GM21576 (cell line): Measurements from ENCODE around the gene PPIL3.

ENCODE experiments used
- ATAC-seq: cut with Tn5 transposase; IDR thresholded peaks from one replicate; pipeline ENCODE4 v1.9.1; 2021; ENCODE audit warnings: mild to moderate bottlenecking, moderate library complexity; ENCODE audit not compliant: unreplicated experiment

The PPIL3 gene

GRCh38 chr2:200861617-200862155 lies 27.2 kb downstream of the PPIL3 start:
- ATAC-seq: no peak

- no peak for ATAC-seq
These were observed 28.6 kb downstream of the PPIL3 start for GRCh38 chr2:200860092-200860795.

GRCh38 chr2:200856806-200857205 lies 32.1 kb downstream of the PPIL3 start:
- ATAC-seq: no peak

- no peak for ATAC-seq
These were observed 36.3 kb downstream of the PPIL3 start for GRCh38 chr2:200852605-200853004.

DNA sequence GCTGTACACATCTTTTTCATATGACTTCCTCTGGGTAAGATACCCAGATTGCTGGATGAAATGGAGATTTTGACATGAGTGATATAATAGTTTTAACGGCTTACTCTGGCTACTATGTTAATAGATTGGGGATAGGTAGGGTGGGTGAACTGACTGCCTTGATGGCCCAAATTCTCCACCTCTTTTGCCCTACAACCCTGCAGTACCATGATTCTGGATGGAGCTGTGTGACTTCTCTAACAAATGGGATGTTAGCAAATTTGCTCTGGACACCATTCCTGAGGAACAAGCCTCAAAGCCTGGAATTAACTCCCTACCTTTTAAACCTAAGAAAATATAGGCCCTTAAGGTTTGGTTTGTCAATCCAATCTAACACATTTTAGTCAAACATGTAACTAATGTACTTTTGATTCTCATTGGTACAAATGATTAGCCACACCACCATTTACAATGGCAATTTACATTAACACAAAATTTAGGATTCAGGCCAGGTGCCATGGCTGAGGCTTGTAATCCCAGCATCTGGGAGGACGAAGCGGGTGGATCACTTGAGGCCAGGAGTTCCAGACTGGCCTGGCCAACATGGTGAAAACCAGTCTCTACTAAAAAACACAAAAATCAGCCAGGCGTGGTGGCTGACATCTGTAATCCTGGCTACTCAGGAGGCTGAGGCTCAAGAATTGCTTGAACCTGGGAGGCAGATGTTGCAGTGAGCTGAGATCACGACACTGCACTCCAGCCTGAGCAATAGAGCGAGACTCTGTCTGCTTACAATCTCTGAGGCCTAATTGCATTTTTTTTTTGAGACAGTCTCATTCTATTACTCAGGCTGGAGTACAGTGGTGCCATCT lies 37.3 kb downstream of the PPIL3 start:
- ATAC-seq: no peak

DNA sequence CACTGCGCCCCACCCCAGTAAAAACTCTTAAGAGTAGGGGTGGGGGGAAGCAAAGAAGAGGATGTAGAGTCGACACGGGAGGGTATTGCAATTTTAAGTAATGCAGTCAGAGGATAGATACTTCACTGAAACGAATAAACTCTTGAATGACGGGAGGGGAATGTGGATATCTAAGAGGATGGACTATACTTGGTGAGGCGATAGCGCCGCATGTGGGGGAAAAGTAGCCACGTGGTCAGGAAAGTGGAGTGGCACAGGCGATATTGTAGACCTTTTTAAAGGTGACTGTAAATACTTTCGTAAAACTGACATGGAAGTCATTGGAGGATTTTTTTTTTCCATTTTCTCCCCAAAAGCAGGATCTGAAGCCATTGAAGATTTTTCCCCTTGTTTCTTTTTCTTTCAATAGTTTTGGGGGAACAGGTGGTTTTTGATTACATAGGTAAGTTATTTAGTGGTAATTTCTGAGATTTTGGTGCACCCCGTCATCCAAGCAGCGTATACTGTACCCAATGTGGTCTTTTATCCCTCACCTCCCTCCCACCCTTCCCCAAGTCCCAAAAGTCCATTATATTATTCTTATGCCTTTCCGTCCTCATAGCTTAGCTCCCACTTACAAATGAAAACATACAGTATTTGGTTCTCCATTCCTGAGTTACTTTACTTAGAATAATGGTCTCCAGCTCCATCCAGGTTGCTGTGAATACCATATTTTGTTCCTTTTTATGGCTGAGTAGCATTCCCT lies 38.2 kb downstream of the PPIL3 start:
- no peak for ATAC-seq

- ATAC-seq: no peak
These were observed 40.9 kb downstream of the PPIL3 start for GRCh38 chr2:200847939-200848338.

GRCh38 chr2:200847269-200847668 lies 41.6 kb downstream of the PPIL3 start:
- no peak for ATAC-seq

DNA sequence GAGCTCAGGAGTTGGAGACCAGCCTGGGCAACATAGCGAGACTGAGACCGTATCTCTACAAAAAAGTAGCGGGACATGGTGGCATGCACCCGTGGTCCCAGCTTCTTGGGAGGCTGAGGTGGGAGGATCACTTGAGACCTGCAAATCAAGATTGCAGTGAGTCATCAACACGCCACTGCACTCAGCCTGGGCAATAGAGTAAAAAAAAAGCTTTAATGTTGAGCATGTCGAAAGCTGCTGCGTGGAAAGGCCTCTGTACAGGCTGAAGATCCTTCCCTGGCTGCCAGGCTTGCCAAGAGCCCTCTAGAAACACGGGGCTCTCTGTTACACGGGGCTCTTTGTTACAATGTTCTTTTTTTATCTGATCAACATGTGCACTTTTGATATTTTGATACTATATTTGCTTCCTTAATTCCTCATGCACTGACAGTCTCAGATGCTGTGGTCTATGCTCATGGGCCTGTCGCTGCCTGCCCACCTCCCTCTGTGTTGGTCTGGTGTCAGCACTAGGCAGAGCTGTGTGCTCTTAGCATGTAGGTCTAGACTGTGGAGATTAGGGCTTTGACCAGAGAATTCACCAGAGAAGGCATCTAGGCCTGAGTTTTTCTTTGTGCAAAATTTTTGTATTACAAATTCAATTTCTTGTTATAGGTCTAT lies 43.1 kb downstream of the PPIL3 start:
- ATAC-seq: no peak

DNA sequence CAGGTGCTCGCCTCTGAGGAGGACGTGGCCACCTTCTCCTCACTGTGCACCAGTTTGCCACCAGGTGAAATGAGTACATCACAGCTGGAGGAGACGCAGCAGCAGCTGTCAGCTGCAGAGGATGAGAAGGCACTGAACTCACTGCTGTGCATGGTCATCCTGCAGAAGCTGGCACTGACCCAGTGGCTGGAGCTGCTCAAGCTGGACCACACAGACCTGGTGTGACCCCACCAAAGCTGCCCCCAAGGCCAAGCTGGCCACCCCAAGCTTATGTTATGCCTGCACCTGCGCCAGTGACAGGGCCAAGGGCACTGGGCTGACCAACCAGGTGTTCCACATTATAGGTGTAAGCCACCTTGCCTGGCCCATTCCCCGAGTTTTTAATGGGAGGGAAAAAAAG lies 43.7 kb downstream of the PPIL3 start:
- no peak for ATAC-seq

GRCh38 chr2:200843993-200844948 lies 44.6 kb downstream of the PPIL3 start:
- ATAC-seq: no peak

DNA sequence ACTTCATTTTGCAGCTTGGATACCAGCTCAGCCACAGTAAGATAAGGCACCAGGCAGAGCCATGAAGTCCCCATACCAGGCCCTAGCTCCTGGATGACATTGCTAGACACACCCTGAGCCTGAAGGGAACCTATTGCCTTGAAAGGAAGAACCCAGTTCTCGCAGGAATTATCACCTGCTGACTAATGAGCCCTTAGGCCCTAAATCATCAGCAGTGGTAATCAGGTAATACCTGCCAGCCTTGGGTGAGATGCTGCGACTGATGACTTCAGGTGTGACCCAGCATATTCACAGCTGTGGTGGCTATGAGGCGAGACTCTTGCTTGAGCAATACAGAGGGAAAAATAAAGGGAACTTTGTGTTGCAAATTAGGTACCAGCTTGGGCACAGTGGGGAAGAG lies 49.4 kb downstream of the PPIL3 start:
- ATAC-seq: no peak

- ATAC-seq: no peak
These were observed 54.2 kb downstream of the PPIL3 start for GRCh38 chr2:200834701-200835100.

GRCh38 chr2:200829258-200829655 lies 59.6 kb downstream of the PPIL3 start:
- ATAC-seq: no peak

- no peak for ATAC-seq
These were observed 60.2 kb downstream of the PPIL3 start for GRCh38 chr2:200828572-200829257.

DNA sequence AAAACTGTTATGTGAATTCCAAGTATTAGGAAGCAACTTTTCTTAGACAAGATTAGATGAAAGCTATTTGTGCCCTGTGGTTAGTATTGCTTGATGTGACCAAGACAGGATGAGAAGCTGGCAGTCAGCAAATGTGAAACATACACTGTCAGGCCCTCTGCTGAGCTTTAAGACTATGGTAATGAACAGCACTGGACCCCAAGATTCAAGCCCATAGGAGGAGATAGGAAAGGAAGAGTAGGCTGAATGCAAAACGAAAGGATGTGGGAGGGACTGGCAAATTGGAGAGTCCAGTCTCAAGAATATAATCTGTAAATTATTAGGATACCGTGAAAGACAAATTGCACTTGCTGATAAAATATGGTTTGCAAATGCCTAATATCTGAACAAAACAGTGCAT lies 60.8 kb downstream of the PPIL3 start:
- no peak for ATAC-seq

- no peak for ATAC-seq
These were observed 67.1 kb downstream of the PPIL3 start for GRCh38 chr2:200821686-200822245.
